ENCODE results near the gene CISH. TPM values are rescaled to one million over a fixed set of nuclear protein-coding genes. Genes with fewer than 3 reads are reported as not detected.

CISH gene
- total RNA-seq, 1 experiment from 2014 or later: 1.7 TPM

DNA sequence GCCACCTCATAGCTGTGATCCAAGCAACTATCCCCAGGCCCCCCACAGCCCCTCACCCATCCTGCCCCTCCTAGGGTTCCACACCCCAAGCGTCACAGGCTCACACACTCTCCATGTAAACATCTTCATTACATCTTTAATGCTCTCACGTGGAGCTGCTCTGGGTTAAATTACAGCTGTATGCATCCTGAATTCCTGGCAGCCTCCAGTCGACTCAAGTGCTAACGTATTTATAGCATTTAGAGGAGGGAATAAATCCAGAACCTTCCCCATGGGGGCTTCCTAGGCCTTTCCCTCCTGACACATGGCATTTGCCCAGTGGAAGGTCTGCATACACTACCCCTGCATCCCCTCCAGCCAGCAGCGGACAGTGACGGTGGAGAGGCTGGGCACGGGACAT lies 53.7 kb downstream of the CISH start:
- Histone ChIP-seq H3K4me2 (ENCODE audit: insufficient read depth, insufficient read length, low read length) (no peak overlapping the region), H2BK12ac (ENCODE audit: insufficient read length, low read depth, low read length) (no peak overlapping the region), H3K79me2 (ENCODE audit: insufficient read depth, low read length) (no peaks in the 10 kb centered on the region), H4K5ac (ENCODE audit: insufficient read length, low read depth, low read length) (no peak overlapping the region), H2BK15ac (ENCODE audit: low read depth, low read length) (no peak overlapping the region), H2BK5ac (ENCODE audit: insufficient read length, low read length) (no peak overlapping the region), H3K23ac (ENCODE audit: insufficient read length, low read depth, low read length) (no peak overlapping the region), H3T11ph (ENCODE audit: low read length) (no peak overlapping the region), H3K79me1 (ENCODE audit: insufficient read depth, low read depth, low read length, poor library complexity, severe bottlenecking) (no peaks in the 10 kb centered on the region), H3K18ac (ENCODE audit: insufficient read length, low read depth, low read length) (no peak overlapping the region), H4K91ac (ENCODE audit: insufficient read length, low read depth, low read length) (no peak overlapping the region), H2BK20ac (ENCODE audit: low read depth, low read length, poor library complexity, severe bottlenecking) (no peak overlapping the region), H2BK120ac (ENCODE audit: low read depth, low read length, poor library complexity, severe bottlenecking) (no peak overlapping the region), H4K8ac (replicated peaks; ENCODE audit: insufficient read length, low read depth, low read length) (no peak overlapping the region), H3K27me3 (ENCODE audit: insufficient read depth, low read length) (no peaks in the 10 kb centered on the region), H3K4me1 (ENCODE audit: insufficient read depth, low read length) (no peaks in the 10 kb centered on the region), H3K9me3 (ENCODE audit: control insufficient read depth, low read depth, low read length) (no peaks in the 10 kb centered on the region), H3K9ac (ENCODE audit: extremely low read depth, insufficient read length, low read length) (no peak overlapping the region), H2AK5ac (ENCODE audit: insufficient read length, low read length) (no peak overlapping the region), H3K23me2 (ENCODE audit: insufficient read length, low read depth, low read length, poor library complexity, severe bottlenecking) (no peaks in the 10 kb centered on the region), H3K4ac (ENCODE audit: low read depth, low read length) (no peak overlapping the region), H3K14ac (ENCODE audit: insufficient read depth, low read length) (no peak overlapping the region), H3K56ac (ENCODE audit: insufficient read length, low read depth, low read length) (no peak overlapping the region), H2AFZ (ENCODE audit: low read length) (no peak overlapping the region), H3K27ac (ENCODE audit: insufficient read length, low read depth, low read length) (no peak overlapping the region), H4K20me1 (ENCODE audit: control insufficient read depth, insufficient read depth, insufficient read length) (peaks cover 5% of the 10 kb centered on the region)
- Mint-ChIP-seq H3K4me1 (peaks cover 9 to 15% of the 10 kb centered on the region in 2 experiments), H3K9me3 (no peaks in the 10 kb centered on the region), H3K27ac (no peak overlapping the region), H3K27me3 (ENCODE audit: low read depth) (peaks cover 12% of the 10 kb centered on the region), H3K4me3 (no peak overlapping the region), H3K36me3 (ENCODE audit: insufficient read depth in 1 of 3, low read depth in 3 of 3) (no peaks in the 10 kb centered on the region; a peak in 1 of 7 replicates)
- DNase-seq: no peak
- TF ChIP-seq, protein P1, sequence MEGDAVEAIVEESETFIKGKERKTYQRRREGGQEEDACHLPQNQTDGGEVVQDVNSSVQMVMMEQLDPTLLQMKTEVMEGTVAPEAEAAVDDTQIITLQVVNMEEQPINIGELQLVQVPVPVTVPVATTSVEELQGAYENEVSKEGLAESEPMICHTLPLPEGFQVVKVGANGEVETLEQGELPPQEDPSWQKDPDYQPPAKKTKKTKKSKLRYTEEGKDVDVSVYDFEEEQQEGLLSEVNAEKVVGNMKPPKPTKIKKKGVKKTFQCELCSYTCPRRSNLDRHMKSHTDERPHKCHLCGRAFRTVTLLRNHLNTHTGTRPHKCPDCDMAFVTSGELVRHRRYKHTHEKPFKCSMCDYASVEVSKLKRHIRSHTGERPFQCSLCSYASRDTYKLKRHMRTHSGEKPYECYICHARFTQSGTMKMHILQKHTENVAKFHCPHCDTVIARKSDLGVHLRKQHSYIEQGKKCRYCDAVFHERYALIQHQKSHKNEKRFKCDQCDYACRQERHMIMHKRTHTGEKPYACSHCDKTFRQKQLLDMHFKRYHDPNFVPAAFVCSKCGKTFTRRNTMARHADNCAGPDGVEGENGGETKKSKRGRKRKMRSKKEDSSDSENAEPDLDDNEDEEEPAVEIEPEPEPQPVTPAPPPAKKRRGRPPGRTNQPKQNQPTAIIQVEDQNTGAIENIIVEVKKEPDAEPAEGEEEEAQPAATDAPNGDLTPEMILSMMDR (conservative IDR thresholded peaks at IDR 0.05): no peak
- WGBS (ENCODE audit: extremely low coverage, insufficient read length, low lambda C conversion rate): no CpG with 5 or more reads among the region's 7 CpGs

All from H9 (cell line).